Measurements from ENCODE around the gene SLC2A2.

The SLC2A2 gene

DNA sequence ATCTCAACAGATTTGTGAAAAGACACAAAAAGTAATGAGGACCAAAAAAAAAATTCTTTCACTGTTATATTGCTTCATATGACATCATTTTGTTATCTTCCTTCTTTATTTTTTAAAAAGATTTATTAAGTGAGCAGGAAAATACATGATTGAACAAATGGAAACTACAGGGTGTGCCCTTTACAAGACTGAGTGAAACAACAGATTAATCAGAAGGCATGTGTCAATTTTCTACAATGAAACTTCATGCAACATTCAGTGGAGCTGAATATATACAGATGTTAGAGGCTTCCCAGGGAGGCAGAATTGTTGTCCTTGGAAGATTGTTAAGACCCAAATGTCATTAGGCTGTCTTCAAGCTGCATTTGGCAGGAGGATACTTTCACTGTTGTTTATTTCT, 28.4 kb upstream of the SLC2A2 start:
- no peak overlapping the region for H3K4me3 ChIP-seq
- DNase-seq (ENCODE audit: low spot score in 2 of 2), result no peak
- no peaks in the 10 kb centered on the region; the same call in 1 of the 2 replicates for H3K4me1 ChIP-seq
- H3K27me3 ChIP-seq (ENCODE audit: low read depth), result no peaks in the 10 kb centered on the region; the same call in 1 of the 2 replicates
- no peaks in the 10 kb centered on the region for H3K36me3 ChIP-seq (replicated peaks)
- in situ Hi-C loops (cut with MboI; ENCODE audit: low sequenced_read_pairs), result loop anchor here (25.0 kb wide), 1 partner anchor 507 kb away; no protein-coding TSS in a partner anchor
- no peaks in the 10 kb centered on the region for H3K9me3 ChIP-seq

DNA sequence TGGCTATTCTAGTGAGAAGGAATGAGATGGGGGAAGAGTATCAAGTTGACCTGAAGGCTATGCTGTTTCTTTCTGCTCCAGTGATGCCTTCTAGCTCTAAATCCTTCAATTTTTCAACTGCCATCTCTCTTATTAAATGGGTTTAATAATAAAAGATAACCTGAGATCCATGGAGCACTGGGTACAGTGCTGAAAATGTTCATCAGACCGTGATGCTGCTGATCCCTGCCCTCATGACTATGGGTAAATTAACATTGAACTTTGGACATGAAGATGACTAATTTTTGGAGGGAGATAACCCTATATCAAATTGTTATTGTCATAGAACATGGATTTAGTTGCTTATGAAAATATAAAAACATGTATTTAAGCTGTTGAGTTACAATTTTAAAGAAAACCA, 27.7 kb upstream of the SLC2A2 start:
- no peaks in the 10 kb centered on the region for H3K9me3 ChIP-seq
- H3K4me1 ChIP-seq, result no peaks in the 10 kb centered on the region; the same call in 1 of the 2 replicates
- H3K27me3 ChIP-seq (ENCODE audit: low read depth), result no peaks in the 10 kb centered on the region; the same call in 1 of the 2 replicates
- in situ Hi-C loops (cut with MboI; ENCODE audit: low sequenced_read_pairs), result loop anchor here (25.0 kb wide), 1 partner anchor 508 kb away; no protein-coding TSS in a partner anchor
- H3K36me3 ChIP-seq (replicated peaks), result no peaks in the 10 kb centered on the region
- DNase-seq (ENCODE audit: low spot score in 2 of 2), result no peak
- no peak overlapping the region for H3K4me3 ChIP-seq

DNA sequence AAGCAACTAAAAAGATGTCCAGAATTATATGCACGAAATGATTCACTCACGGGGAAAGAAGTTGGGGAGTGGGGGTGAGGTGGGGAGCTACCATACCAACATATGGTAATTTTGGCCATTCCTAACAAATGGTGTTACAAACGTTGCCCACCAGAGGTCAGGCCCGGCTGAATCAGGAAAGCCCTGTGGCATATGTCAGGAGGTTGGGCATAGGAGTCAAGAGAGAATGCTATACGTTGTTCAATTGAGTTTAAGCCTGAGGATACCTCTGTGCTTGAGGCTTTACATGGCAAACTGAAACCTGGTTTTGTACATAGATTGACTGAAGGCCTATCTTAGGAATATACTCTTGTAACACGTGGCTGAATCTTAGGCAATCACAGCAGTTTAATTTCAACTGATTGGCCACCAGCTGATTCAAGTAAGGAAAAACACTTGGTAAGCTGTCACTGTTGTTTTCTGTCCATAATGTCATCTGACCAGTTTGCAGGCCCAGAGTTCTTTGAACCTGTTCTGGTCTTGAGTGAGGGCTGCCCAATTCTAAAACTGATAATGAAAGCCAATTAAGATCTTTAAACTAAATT, 23.4 kb upstream of the SLC2A2 start:
- in situ Hi-C loops (cut with MboI; ENCODE audit: low sequenced_read_pairs), result loop anchor here (25.0 kb wide), 1 partner anchor 512 kb away; no protein-coding TSS in a partner anchor
- DNase-seq (ENCODE audit: low spot score in 2 of 2), result peak; percentile 47 to 72
- Histone ChIP-seq H3K4me1 (no peaks in the 10 kb centered on the region; the same call in 1 of the 2 replicates), H3K4me3 (no peak overlapping the region), H3K36me3 (replicated peaks) (no peaks in the 10 kb centered on the region), H3K27me3 (ENCODE audit: low read depth) (no peaks in the 10 kb centered on the region; the same call in 1 of the 2 replicates), H3K9me3 (no peaks in the 10 kb centered on the region)

DNA sequence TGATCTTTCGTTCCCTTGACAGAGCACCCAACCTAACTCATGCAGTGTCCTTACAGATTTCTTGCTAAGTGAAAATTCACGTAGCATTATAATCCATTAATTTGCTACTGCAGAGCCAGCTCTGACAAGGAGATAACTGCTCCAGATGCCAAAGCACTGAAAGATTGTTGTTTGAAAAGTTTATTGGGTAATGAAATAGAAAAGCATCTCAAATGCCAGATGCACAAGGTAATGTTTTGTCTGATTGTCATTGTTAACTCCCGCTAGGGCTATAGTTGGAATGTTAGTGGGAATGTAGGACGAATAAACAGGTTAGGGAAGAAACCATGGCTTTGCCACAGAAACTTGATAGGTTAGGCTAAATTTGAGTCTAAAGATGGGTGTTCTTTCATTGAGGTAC, 20.2 kb upstream of the SLC2A2 start:
- Histone ChIP-seq H3K27me3 (ENCODE audit: low read depth) (no peaks in the 10 kb centered on the region), H3K4me3 (no peak overlapping the region), H3K36me3 (replicated peaks) (no peaks in the 10 kb centered on the region), H3K4me1 (no peaks in the 10 kb centered on the region; the same call in 1 of the 2 replicates), H3K9me3 (no peaks in the 10 kb centered on the region)
- no peak for DNase-seq (ENCODE audit: low spot score in 2 of 2)
- in situ Hi-C loops (cut with MboI; ENCODE audit: low sequenced_read_pairs), result no loop called here

DNA sequence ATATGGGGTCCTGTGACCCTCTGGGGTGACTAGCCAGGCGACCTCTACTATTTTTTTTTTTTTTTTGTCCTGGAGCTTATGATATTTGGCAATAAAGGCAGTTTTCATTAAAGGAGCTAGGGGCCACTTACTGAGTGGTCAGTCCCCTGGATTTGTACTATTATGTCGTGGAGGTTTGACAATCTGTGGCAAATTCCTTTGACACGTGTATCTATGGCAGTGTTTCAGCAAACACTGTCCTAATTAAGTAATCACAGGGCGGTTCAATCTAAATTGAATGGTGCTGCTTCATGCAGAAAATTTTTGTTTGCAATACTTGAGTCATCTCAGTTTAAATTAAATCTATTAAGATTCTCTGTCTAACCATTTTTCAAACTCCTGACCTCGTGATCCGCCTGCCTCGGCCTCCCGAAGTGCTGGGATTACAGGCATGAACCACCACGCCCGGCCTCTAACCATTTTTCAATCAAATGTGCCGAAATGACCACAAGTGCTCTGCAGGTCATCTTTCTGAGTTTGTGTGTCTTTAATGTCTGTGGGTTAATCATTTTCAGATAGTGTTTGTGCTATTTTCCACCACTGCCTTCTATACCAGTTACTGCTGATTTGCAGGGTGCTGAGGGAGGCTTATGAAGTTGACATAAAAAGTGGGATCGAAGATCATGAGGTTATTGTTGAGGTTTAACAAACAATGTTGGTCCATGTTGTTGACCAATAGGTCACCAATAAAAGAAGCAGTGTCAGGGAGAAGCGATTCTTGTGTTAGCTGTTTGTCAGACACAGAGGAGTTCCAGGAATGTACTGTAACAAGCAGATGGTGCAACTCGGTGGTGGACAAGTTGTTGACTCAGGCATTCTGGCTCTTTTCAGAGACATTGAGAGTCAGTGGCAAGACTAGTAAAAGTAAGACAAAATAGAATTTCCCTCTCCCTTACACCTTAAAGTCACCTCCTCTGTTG, 18.6 kb upstream of the SLC2A2 start:
- no peak for DNase-seq (ENCODE audit: low spot score in 2 of 2)
- in situ Hi-C loops (cut with MboI; ENCODE audit: low sequenced_read_pairs), result no loop called here
- Histone ChIP-seq H3K36me3 (replicated peaks) (no peaks in the 10 kb centered on the region), H3K4me1 (no peaks in the 10 kb centered on the region), H3K9me3 (no peaks in the 10 kb centered on the region), H3K27me3 (ENCODE audit: low read depth) (no peaks in the 10 kb centered on the region), H3K4me3 (no peak overlapping the region)

DNA sequence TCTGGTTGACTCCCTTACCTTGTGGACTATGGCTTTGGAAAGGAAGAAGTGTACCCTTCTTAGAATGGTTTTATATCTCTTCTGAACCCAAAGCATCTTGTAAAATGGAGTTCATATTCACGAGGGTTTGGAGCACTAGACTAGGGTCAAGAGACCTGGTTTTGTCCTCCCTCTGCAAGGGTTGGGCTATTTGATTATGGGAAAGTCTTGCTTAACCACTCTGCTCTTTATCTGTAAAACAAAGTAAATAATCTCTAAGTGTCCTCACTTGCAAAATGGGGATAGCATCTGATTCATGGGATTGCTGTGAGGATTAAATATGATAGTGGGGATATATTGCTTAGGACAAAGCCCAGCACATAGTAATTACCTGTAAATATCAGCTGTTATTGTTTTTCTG, 17.9 kb upstream of the SLC2A2 start:
- no peaks in the 10 kb centered on the region for H3K9me3 ChIP-seq
- H3K27me3 ChIP-seq (ENCODE audit: low read depth), result no peaks in the 10 kb centered on the region
- no peaks in the 10 kb centered on the region for H3K4me1 ChIP-seq
- in situ Hi-C loops (cut with MboI; ENCODE audit: low sequenced_read_pairs), result no loop called here
- no peaks in the 10 kb centered on the region for H3K36me3 ChIP-seq (replicated peaks)
- no peak overlapping the region for H3K4me3 ChIP-seq
- no peak for DNase-seq (ENCODE audit: low spot score in 2 of 2)

DNA sequence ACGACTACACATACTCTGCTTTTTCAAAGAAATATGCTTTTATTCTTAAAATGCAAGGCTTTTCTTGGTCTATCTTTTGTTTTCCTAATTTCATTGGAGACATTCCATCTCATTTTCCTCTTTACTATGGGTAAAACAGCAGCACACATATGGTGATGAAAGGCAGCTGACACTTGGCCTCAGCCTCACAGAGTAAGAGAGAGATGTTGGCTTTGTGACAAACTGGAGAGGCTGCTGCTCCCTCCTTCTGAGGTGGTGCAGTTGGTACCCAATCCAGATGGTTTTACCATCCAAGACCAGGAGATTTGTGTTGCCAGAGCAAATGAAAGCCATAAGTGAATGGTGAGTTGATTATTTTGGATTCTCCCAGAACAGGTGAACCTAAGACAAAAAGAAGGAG, 13.2 kb upstream of the SLC2A2 start:
- Histone ChIP-seq H3K4me1 (no peaks in the 10 kb centered on the region), H3K9me3 (no peaks in the 10 kb centered on the region), H3K27me3 (ENCODE audit: low read depth) (peaks cover 9% of the 10 kb centered on the region), H3K36me3 (replicated peaks) (no peaks in the 10 kb centered on the region), H3K4me3 (no peak overlapping the region)
- DNase-seq (ENCODE audit: low spot score in 2 of 2), result no peak
- in situ Hi-C loops (cut with MboI; ENCODE audit: low sequenced_read_pairs), result no loop called here

DNA sequence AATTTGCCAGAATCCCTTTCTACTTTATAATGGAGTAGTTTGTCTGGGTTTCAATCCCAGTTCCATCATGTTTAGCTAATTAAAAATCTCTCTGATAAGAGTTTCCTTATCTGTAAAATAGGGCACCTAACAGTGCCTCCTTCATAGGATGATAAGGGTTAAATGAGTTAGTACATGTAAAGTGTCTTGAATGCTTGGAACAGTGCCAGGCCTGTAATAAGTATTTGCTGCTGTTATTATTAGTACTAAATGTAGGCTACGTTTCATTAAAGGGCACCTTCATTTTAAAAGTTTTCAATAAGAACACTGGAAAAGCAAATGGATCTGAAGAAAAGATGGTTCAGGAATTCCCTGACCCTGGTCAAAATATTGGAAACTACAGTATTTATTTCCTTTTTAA, 11.8 kb upstream of the SLC2A2 start:
- H3K4me3 ChIP-seq, result no peak overlapping the region
- H3K36me3 ChIP-seq (replicated peaks), result no peaks in the 10 kb centered on the region
- in situ Hi-C loops (cut with MboI; ENCODE audit: low sequenced_read_pairs), result no loop called here
- H3K4me1 ChIP-seq, result no peaks in the 10 kb centered on the region
- H3K27me3 ChIP-seq (ENCODE audit: low read depth), result peaks cover 9% of the 10 kb centered on the region
- no peak for DNase-seq (ENCODE audit: low spot score in 2 of 2)
- no peaks in the 10 kb centered on the region for H3K9me3 ChIP-seq

DNA sequence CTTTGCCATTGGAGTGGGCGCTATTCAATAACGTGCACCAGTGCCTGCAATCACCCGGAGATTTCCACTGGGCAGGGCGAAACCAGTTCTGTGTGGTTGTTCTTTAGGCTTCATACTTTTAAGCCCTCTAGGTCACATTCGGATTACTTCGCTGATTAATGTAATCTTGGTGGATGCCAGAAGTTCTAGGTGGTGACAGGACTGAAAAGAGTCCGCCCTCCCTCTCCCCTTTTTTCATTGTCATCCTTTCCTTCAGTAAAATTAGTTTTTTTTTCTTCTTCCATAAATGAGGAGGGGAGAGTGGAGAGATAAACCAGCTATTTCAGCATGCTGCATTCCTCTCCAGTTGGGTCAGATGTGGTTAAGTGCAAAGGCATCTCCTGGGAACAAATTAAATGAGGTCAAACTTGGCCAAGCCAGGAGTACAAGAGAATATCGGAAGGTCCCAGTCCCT, 2.3 kb upstream of the SLC2A2 start:
- in situ Hi-C loops (cut with MboI; ENCODE audit: low sequenced_read_pairs), result no loop called here
- Histone ChIP-seq H3K27me3 (ENCODE audit: low read depth) (no peaks in the 10 kb centered on the region), H3K36me3 (replicated peaks) (no peaks in the 10 kb centered on the region), H3K4me1 (no peaks in the 10 kb centered on the region), H3K9me3 (no peaks in the 10 kb centered on the region), H3K4me3 (no peak overlapping the region)
- no peak for DNase-seq (ENCODE audit: low spot score in 2 of 2)

DNA sequence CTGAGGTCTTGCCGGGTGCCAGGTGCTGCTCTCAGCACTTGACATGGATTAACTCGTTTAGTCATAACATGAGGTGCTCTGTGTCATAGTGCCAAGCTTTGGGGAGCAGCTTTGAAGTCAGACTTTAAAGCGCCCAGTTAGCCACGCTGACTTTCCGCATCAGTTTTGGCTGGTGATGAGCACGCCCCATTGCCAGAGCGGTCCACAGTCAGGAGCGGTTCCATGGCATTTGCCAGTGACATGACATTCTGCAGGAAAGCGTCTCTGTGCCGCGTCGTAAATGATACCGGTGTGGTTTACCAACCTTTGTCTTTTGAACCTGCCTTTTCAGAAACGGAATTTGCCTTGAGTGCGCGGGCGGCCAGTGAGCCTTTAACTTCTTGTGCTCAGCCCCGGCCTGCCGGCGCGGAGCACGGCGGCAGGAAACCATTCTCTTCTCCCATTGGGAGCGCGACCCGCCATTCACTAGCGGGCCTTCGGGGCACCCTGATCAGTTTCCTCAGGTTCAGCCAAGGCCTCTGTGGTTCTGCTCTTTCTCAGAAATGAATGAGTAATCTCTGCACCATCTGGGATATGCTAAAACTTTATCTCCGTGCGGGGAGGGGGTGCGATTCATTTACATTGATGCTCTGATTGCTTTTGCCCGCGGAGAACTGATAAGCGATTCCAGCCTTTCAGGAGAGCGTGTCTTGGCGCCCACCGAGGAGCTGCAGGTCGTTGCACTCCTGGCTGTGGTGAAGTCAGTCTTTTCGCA, 1.7 kb upstream of the SLC2A2 start:
- DNase-seq (ENCODE audit: low spot score in 2 of 2), result no peak
- Histone ChIP-seq H3K27me3 (ENCODE audit: low read depth) (no peaks in the 10 kb centered on the region), H3K4me1 (no peaks in the 10 kb centered on the region), H3K4me3 (no peak overlapping the region), H3K36me3 (replicated peaks) (no peaks in the 10 kb centered on the region), H3K9me3 (no peaks in the 10 kb centered on the region)
- in situ Hi-C loops (cut with MboI; ENCODE audit: low sequenced_read_pairs), result no loop called here

DNA sequence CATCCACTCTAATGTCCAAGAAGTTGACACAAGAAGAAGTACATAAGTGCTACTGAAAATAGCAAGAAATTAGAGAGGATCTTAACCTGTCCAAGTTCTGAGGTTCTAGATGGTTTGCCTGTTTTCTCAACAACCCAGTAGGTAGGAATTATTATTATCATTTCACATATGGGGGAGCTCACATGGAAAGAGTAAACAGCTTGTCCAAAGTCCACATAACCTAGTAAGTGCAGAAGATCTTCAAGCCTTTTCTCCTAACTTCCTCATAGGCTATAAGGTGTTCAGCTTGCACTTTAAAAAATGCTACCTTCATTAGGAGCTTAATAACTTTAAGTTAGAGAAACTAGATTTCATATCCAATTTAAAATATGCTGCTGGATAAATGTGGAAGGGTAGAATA, 3.0 kb downstream of the SLC2A2 start:
- DNase-seq (ENCODE audit: low spot score in 2 of 2), result no peak
- Histone ChIP-seq H3K9me3 (no peaks in the 10 kb centered on the region), H3K4me3 (no peak overlapping the region), H3K36me3 (replicated peaks) (no peaks in the 10 kb centered on the region), H3K27me3 (ENCODE audit: low read depth) (no peaks in the 10 kb centered on the region), H3K4me1 (no peaks in the 10 kb centered on the region)
- in situ Hi-C loops (cut with MboI; ENCODE audit: low sequenced_read_pairs), result no loop called here

DNA sequence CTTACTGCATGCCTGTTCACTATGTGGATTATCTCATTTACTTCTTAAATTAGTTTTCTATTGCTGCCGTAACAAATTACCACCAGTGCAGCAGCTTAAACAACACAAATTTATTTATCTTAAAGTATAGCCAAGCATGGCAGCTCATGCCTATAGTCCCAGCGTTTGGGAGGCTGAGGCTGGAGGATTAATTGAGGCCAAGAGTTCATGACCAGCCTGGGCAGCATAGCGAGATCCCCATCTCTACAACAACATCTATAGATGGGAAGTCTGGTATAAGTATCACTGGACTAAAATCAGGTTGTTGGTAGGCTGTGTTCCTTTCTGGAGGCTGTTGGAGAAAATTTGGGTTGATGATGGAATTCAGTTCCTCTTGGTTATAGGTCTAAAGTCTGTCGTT, 5.1 kb downstream of the SLC2A2 start:
- no peak overlapping the region for H3K4me3 ChIP-seq
- in situ Hi-C loops (cut with MboI; ENCODE audit: low sequenced_read_pairs), result no loop called here
- no peak for DNase-seq (ENCODE audit: low spot score in 2 of 2)
- no peaks in the 10 kb centered on the region for H3K27me3 ChIP-seq (ENCODE audit: low read depth)
- H3K9me3 ChIP-seq, result no peaks in the 10 kb centered on the region
- no peaks in the 10 kb centered on the region for H3K36me3 ChIP-seq (replicated peaks)
- H3K4me1 ChIP-seq, result no peaks in the 10 kb centered on the region

DNA sequence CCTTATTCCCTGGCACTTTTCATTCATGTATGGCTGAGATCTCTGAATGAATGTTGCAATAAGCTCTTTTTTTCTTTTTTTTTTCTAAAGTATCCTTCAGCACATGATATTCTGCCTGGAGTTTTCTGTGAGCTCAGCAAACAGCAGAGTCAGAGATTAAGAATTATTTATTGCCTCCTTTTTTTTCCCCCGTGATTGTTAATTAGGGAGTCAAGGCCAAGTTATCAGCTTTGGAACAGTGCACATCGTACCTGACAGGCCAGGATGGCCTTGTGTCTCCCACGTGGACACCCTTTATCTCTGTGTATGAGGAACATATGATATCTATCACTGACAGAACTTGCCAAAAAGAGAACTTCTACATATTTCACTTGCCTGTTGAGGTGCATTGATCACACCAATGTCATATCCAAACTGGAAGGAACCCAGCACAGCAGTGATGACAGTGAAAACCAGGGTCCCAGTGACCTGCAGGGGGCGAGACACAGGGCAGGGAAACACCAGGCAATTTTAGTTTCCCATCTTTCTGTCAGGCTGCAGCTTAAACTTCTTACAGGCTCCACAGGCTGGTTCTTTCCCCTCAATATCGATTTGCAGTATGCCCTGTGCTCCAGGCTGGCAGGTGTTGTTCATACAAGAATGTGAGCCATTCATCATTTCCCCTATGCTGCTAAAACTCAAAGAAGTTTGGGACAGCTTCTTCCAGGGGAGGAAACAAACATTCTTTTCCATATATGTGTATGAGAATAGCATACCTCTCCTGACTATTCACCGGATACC, 8.2 kb downstream of the SLC2A2 start:
- H3K4me1 ChIP-seq, result no peaks in the 10 kb centered on the region
- H3K27me3 ChIP-seq (ENCODE audit: low read depth), result no peaks in the 10 kb centered on the region
- no peaks in the 10 kb centered on the region for H3K36me3 ChIP-seq (replicated peaks)
- DNase-seq (ENCODE audit: low spot score in 2 of 2), result peak in 1 of 2 experiments; percentile 32
- H3K4me3 ChIP-seq, result no peak overlapping the region
- H3K9me3 ChIP-seq, result no peaks in the 10 kb centered on the region
- in situ Hi-C loops (cut with MboI; ENCODE audit: low sequenced_read_pairs), result no loop called here

Data from HAP-1 (cell line).